Stimulated activated CD8-positive, alpha-beta memory T cell treated with anti-CD3 and anti-CD28 coated beads, Interleukin-15, amount 100 ng/mL, for 48 hours (primary cell): Measurements from ENCODE around the gene CCDC47.

Experiments used
- DNase-seq, 2 donors: peaks; one replicate each; pipeline ENCODE4 v3.0.0-alpha.2; 2020; ENCODE audit warnings: low read depth in 2 of 2

The CCDC47 gene

GRCh38 chr17:63783522-63783921, 10.1 kb upstream of the CCDC47 start:
- no peak for DNase-seq

GRCh38 chr17:63780928-63781327, 7.5 kb upstream of the CCDC47 start:
- DNase-seq: no peak

GRCh38 chr17:63780507-63780906, 7.1 kb upstream of the CCDC47 start:
- no peak for DNase-seq

DNA sequence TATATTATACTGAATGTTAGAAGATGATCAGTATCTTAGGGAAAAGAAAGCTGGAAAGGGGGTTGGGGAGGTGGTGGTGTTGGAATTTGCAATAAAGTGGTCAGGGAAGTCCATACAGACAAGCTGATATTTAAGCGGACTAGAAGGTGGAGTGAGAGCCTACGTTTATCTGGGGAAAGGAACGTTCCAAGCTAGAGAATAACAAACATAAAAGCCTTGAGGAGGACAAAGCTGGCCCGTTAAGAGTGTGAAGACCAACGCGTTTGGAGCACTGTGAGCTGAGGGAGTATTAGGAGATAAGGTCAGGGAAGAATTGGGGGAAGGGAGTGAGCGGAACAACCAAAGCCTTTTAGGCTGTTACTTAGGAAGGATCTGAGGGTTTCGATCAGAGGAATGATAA, 2.0 kb upstream of the CCDC47 start:
- DNase-seq: no peak

DNA sequence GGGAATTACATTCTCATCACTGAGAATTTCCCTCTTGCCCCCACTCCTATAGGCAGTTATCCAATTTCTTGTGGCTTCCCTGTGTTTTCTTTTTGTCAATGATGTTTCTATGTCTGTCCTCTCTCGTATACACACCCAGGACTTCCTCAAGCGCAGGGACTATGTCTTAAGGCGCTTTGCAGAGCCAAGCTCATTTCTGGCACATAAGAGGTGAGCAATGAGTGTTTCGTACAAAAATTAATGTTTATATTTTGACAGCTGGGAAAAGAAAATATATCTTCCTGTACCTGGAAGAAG, 1.5 kb upstream of the CCDC47 start:
- DNase-seq: no peak

- DNase-seq: no peak
These were observed 958 bp upstream of the CCDC47 start, which contains the start of gene DDX42 for GRCh38 chr17:63774141-63774968. TSS of gene DDX42 (plus strand) at chr17:63774170. CDS start at chr17:63787050, 12,880 bp downstream.

DNA sequence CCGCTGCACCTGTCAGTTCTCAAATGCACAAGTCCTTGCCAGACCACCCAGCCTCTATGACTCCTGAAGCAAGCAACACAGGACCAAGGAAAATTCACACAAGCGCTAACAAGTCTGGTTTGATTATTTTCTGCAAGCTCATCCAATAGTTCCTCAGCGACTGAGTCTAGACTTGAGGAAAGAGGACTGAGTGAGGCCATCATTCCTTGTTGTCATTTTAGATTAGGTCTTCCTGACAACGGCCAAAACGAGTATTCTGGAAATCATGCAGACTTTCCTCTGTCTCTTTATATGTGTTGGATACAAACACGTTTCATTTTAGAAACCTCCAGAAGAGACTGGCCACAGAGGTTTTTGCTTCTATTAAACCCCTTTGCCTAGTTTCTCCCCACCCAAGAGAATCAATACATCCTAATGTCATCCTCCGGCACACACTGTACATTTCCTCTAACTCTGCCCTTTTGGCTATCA, 561 bp downstream of the CCDC47 start:
- no peak for DNase-seq

GRCh38 chr17:63768433-63768832, 5.0 kb downstream of the CCDC47 start:
- DNase-seq: no peak

DNA sequence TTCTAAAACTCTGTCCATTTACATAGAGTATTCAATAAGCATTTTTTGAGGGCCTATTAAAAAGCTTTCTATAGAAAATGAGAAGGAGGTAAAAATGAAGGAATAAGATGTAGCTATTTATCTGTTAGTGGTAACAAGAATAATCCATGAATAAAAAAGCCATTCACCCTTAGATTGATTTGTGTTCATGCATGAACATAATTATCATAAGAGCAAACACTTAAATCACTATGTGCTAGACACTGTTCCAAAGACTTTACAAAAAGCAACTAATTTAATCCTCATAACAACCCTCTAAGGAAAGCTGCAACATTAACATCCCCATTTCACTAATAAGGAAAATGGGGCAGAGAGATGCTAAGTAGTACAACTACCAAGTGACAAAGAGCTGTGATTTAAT, 6.6 kb downstream of the CCDC47 start:
- no peak for DNase-seq

- DNase-seq: no peak
These were observed 8.7 kb downstream of the CCDC47 start for GRCh38 chr17:63764716-63765115.

DNA sequence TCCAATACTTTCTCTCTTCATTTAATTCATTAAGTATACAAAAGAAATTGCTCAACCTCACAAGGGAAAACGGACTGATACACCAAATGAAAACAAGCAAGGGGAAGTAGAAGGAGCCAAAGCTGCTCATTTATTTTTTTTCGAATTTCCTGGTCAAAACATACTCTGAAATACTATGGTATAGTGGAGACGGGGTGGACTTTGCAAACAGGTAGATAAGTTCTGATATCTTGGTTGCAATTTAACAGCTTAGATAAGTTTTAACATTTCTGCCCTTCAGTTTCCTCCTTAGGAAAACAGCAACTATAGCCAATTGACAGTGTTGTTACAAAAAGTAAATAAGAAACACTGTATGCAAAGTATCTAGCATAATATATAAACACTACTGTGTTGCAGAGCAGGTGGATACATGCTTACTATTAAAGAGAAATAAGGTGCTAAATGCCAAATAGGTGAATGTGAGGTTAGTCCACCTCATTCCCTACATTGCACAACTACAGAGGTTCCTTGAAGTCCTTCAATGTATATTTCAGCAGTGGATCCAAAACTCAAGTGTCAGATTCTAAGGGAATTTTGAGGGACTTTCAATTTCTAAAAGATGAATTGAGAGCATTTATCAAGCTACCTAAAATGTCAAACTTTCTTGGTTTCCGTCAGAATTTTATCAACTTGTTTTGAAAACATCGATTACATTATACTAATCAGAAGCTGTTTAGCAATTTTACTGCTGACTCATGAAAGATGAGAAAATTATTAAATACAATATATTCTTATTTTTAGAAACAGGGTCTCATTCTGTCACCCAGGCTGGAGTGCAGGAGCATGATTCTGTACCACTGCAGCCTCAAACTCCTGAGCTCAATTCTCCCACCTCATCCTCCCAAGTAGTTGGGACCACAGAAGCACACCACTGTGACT, 11.0 kb downstream of the CCDC47 start:
- no peak for DNase-seq

- peak in 1 of 2 donors; percentile 9 for DNase-seq
These were observed 12.4 kb downstream of the CCDC47 start for GRCh38 chr17:63760771-63761539.

- DNase-seq: no peak
These were observed 15.0 kb downstream of the CCDC47 start for GRCh38 chr17:63758428-63758827.

- DNase-seq: no peak
These were observed 19.4 kb downstream of the CCDC47 start for GRCh38 chr17:63754046-63754445.

DNA sequence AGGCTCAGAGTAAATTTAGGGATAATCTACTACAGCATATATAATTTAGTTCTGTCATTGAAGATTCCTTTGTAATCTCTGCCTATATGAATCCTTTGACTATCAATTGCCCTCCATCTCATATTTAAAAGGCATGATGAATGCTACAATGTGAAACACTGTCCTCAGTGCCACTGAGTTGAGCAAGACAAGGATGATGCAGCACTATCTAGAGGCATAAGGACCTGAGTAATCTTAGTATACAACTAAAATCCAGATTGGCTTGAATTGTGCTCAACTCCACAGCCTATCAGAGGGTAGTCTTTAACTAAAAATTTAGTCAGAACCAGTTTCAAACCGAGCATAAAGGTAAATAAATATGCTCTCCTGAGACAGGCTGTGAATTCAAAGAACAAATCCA, 20.2 kb downstream of the CCDC47 start:
- DNase-seq: no peak

- DNase-seq: no peak
These were observed 20.7 kb downstream of the CCDC47 start for GRCh38 chr17:63752707-63753106.

DNA sequence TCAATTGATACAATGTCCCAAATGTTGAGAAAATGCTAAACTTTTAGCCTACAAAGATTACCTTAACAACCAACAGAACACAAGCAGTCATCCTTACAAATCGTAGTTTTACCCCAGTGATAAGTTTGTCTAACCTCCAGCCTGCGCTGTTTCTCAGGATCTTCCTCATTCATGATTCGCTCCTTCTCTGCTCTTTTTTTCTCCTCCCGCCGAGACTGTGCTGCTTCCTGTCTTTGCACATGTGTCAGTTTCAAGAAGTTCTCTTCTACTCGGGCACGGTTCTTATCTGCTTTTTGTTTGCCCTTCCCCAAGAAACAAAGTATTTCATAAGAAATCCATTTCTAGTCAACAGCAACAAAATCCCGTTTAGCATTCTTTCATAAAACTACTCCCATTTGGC, 21.6 kb downstream of the CCDC47 start:
- DNase-seq: no peak

DNA sequence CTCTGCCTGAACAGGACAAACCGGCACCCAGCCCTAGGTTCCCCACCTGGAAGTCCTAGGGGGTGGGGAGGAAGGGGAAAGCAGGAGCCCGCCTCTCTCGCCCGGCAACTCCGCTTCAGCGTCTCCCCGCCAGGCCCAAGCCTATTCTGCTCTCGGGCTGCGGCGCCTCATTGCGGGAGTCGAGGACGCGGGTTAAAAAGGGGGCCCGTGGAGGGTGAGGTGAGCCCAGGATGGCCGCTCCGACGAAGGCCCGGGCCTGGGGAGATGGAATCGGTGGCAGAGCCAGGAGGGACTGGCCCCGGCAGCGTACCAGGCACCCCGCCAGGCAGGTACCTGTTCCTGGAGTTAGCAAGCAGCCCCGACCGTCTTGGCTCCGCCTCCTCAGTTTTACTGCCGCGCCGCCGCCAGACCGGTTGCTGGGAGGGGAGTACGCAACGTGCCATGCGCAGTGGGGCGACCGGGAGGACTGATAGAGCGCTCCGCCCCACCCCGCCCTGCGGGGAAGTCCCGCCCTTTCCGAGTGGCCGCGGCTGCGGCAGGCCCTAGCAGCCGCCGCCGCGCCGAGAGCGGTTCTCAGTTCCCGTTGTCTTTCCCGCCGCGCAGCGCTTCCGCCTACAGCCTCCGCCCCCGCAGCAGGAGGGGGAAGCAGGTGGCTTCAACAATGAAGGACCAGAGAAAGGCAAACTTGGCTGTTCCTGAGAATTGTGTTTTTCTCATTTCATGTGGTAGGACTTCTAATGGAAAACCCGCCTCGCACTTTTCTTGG, 31.8 kb downstream of the CCDC47 start, which contains the start of gene STRADA:
TSS of gene STRADA (minus strand) at position 392 of the 766 bp plus-strand sequence. CDS start 13,430 bp downstream, outside the sequence.
- peak; percentile 99 for DNase-seq

DNA sequence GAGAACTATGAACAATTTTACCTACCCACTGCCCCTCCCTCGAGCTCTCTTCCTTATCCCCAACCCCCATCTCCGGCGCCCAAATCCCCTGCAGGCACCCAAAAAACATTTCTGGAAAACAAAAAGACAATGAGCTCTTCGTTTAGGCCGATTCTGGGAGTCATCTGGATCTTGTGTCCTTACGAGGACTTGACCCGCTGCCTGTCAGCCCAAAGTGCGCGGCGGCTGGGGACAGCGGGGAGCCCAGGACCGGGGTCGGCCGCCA, 32.3 kb downstream of the CCDC47 start:
- no peak for DNase-seq

DNA sequence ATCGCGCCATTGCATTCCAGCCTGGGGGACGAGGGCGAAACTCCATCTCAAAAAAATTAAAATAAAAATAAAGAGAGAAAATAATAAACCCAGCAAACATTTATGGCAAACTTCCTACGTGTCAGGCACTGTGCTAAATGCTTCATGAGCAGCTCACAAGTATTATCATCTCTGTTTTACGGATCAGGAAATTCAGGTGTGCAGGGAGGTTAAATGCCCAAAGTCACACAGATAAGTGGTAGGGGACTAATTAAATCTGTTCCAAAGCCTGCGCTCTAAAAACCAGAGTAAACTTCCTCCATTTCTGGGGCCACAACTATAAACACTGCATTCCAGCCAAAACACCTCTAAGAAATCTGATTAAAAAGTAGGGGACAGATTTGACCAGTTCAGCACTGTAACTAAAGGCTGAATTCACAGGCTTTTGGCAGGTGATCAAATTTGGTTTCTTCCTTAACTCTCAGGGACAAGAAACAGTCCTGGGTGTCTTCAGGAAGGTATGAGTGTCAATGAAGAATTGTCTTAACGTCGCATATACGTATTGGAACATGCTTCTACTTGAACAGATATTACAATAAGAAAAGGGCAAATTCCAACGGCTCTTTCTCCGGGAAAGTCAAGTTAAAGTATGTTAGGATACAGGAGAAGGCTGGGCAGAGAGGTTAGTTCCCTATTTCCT, 32.8 kb downstream of the CCDC47 start:
- DNase-seq: no peak

- no peak for DNase-seq
These were observed 37.7 kb downstream of the CCDC47 start for GRCh38 chr17:63735691-63736090.
